ENCODE data around the gene CCDC169. TPM values are rescaled to one million over a fixed set of nuclear protein-coding genes. Genes with fewer than 3 reads are reported as not detected.

CCDC169 gene
- total and polyA plus RNA-seq, 2 of the 4 experiments (the other 2 are of a cell fraction), result 0.54 to 0.62 TPM

DNA sequence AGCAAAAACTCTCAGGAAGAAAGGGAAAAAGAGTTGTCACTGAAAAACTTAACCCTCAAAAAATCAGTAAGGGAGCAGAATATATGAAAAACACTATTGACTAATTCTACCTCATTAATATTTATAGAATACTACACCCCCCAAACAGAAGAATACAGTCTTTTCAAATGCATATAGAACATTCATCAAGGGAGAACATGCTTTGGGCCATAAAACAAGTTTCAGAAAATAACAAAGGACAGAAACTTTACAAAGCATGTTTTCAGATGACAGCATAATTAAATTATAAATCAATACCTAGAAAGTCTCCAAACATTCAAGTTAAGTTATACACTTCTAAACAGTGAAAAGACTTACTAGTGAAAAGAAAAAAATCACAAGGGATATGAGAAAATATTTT, 113.7 kb downstream of the CCDC169 start:
- no TSS peak for BruUV-seq (replicated peaks)
- no peaks in the 10 kb centered on the region for H3K36me3 ChIP-seq (ENCODE audit: control insufficient read depth, insufficient read depth, low read length)
- CTCF ChIA-PET, result interaction anchor here (0.7 to 0.8 kb wide), 2 partner anchors 92 to 95 kb away, joined by 3 to 4 read pairs; no protein-coding TSS in a partner anchor

More for the DNA sequence above, 113.7 kb downstream of the CCDC169 start:
- Histone ChIP-seq H3K27ac (ENCODE audit: insufficient read depth, low read length) (no peak overlapping the region), H3K4me1 (ENCODE audit: control insufficient read depth, insufficient read depth, low read length) (no peaks in the 10 kb centered on the region), H3K23ac (ENCODE audit: low read depth, low read length) (no peak overlapping the region), H2AK5ac (ENCODE audit: low read depth, low read length) (no peak overlapping the region), H2BK5ac (ENCODE audit: low read depth, low read length, poor library complexity, severe bottlenecking) (no peak overlapping the region), H3K27me3 (ENCODE audit: control insufficient read depth, insufficient read depth, low read length) (no peaks in the 10 kb centered on the region), H2BK20ac (ENCODE audit: low read depth, low read length) (no peak overlapping the region), H3K4me3 (ENCODE audit: insufficient read depth, low read depth, low read length) (no peak overlapping the region), H3K9me1 (ENCODE audit: insufficient read depth, low read length) (no peaks in the 10 kb centered on the region), H2AFZ (replicated peaks; ENCODE audit: low read length, poor library complexity) (no peak overlapping the region), H4K5ac (ENCODE audit: low read depth, low read length) (no peak overlapping the region), H3K79me1 (ENCODE audit: low read depth in 1 of 2, low read length in 2 of 2) (no peaks in the 10 kb centered on the region), H3K56ac (ENCODE audit: extremely low read depth, insufficient read depth, low read length) (no peak overlapping the region), H4K20me1 (ENCODE audit: insufficient read depth, low read length) (no peaks in the 10 kb centered on the region), H4K8ac (ENCODE audit: low read depth in 2 of 2, low read length in 2 of 2) (no peak overlapping the region), H2BK120ac (ENCODE audit: low read depth, low read length) (no peak overlapping the region), H2BK15ac (ENCODE audit: low read depth, low read length) (no peak overlapping the region), H3K9me3 (ENCODE audit: control insufficient read depth, insufficient read depth, low read length) (no peaks in the 10 kb centered on the region), H3K14ac (replicated peaks; ENCODE audit: low read depth, low read length) (no peak overlapping the region), H3K9ac (ENCODE audit: low read depth, low read length) (no peak overlapping the region), H3K18ac (ENCODE audit: low read depth, low read length) (no peak overlapping the region), H4K91ac (ENCODE audit: insufficient read depth, low read depth, low read length) (no peak overlapping the region), H3K4ac (ENCODE audit: low read depth, low read length) (no peak overlapping the region), H2AK9ac (replicated peaks; ENCODE audit: low read depth, low read length, poor library complexity) (no peak overlapping the region), H3K4me2 (ENCODE audit: low read depth, low read length) (no peak overlapping the region)
- ATAC-seq (ENCODE audit: low read depth), result no peak
- TF ChIP-seq, protein P1, sequence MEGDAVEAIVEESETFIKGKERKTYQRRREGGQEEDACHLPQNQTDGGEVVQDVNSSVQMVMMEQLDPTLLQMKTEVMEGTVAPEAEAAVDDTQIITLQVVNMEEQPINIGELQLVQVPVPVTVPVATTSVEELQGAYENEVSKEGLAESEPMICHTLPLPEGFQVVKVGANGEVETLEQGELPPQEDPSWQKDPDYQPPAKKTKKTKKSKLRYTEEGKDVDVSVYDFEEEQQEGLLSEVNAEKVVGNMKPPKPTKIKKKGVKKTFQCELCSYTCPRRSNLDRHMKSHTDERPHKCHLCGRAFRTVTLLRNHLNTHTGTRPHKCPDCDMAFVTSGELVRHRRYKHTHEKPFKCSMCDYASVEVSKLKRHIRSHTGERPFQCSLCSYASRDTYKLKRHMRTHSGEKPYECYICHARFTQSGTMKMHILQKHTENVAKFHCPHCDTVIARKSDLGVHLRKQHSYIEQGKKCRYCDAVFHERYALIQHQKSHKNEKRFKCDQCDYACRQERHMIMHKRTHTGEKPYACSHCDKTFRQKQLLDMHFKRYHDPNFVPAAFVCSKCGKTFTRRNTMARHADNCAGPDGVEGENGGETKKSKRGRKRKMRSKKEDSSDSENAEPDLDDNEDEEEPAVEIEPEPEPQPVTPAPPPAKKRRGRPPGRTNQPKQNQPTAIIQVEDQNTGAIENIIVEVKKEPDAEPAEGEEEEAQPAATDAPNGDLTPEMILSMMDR (conservative IDR thresholded peaks at IDR 0.05; ENCODE audit: low read depth, low read length), result no peak
- TF ChIP-seq CHD1 (IDR thresholded peaks at IDR 0.05; ENCODE audit: low read depth, low read length) (no peak), MAFK (IDR thresholded peaks at IDR 0.05; ENCODE audit: low read depth, low read length) (no peak), CEBPB (IDR thresholded peaks at IDR 0.05; ENCODE audit: low read depth, low read length) (no peak)
- TF ChIP-seq, protein P2, sequence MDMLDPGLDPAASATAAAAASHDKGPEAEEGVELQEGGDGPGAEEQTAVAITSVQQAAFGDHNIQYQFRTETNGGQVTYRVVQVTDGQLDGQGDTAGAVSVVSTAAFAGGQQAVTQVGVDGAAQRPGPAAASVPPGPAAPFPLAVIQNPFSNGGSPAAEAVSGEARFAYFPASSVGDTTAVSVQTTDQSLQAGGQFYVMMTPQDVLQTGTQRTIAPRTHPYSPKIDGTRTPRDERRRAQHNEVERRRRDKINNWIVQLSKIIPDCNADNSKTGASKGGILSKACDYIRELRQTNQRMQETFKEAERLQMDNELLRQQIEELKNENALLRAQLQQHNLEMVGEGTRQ (IDR thresholded peaks at IDR 0.05; ENCODE audit: low read depth, low read length), result no peak
- intact Hi-C loops (cut with micrococcal nuclease), result no loop called here
- dilution Hi-C loops (cut with HindIII; ENCODE audit: low sequenced_read_pairs, unreplicated experiment), result no loop called here
- in situ Hi-C loops (cut with MboI; ENCODE audit: low sequenced_read_pairs), result no loop called here
- DNase-seq, result no peak
- POLR2A ChIA-PET (ENCODE audit: unreplicated experiment), result no interaction called here

Small RNA genes lying within 50 kb of the gene (microRNA-seq; reads per million reads assigned to microRNA genes)
- gene RNU6-71P (ENCODE audit: insufficient read depth, insufficient read length), result not detected

Small RNA genes lying within 50 kb of the gene (small RNA-seq; reads per million reads assigned to genes)
- 0 reads per million in 5 experiments for gene RNU6-71P

Other genes with a start within 250 kb of the CCDC169 start
- under 0.01 TPM in 2 replicates for gene DCLK1, start 166.4 kb downstream of the CCDC169 start, total RNA-seq (2012; rRNA removed)
- gene DCLK1, start 166.4 kb downstream of the CCDC169 start, polyA plus RNA-seq (2012; rRNA removed), result 0.02 TPM in 1 of 2 replicates, not detected in the other
- 0.18 and 0.28 TPM in 2 replicates for gene SOHLH2, start 83.3 kb downstream of the CCDC169 start, total RNA-seq (2012; rRNA removed)
- 0.06 and 0.17 TPM in 2 replicates for gene SOHLH2, start 83.3 kb downstream of the CCDC169 start, polyA plus RNA-seq (2012; rRNA removed)
- 86.4 and 110 TPM in 2 replicates for gene SPART, start 48.6 kb upstream of the CCDC169 start, total RNA-seq (2012; rRNA removed)
- gene SPART, start 48.6 kb upstream of the CCDC169 start, polyA plus RNA-seq (2012; rRNA removed), result 34.2 and 43.8 TPM in 2 replicates
- not detected in 2 replicates for gene CCNA1, start 134.7 kb upstream of the CCDC169 start, total RNA-seq (2012; rRNA removed)
- gene CCNA1, start 134.7 kb upstream of the CCDC169 start, polyA plus RNA-seq (2012; rRNA removed), result 0.07 TPM in 1 of 2 replicates, not detected in the other

All from IMR-90 (cell line).